GM12878 (cell line): Measurements from ENCODE around the gene RAB31. TPM values are rescaled to one million over a fixed set of nuclear protein-coding genes. Genes with fewer than 3 reads are reported as not detected.

Experiments
- ATAC-seq: fragments of 200-7000 bp; cut with Tn5 transposase; 3 replicates; pipeline ENCODE4 v1.9.1; 2020; ENCODE audit warnings: mild to moderate bottlenecking, moderate library complexity
- BruUV-seq: library from RNA; stranded (reverse); fragments of 400-500 nt; replicated peaks from 2 replicates; lab custom pipeline; 2021; lab: Mats Ljungman, UMichigan
- CTCF ChIA-PET: fragments of 300-600 bp; sonication (Branson Sonifier 250); formaldehyde crosslinking; extraction: SDS; loops from one replicate; lab custom pipeline; 2021; ENCODE audit warnings: inconsistent platforms; lab: Yijun Ruan, JAX
- POLR2A ChIA-PET: fragments of 350-600 bp; formaldehyde crosslinking; extraction: SDS; loops from one replicate; lab custom pipeline; 2021; ENCODE audit warnings: inconsistent platforms; lab: Charles Lee
- RAD21 ChIA-PET: fragments of 300-600 bp; sonication (Branson Sonifier 250); formaldehyde crosslinking; loops from one replicate; lab custom pipeline; 2023; ENCODE audit warnings: antibody characterized with exemption; ENCODE audit not compliant: unreplicated experiment; lab: Charles Lee
- SMC1A ChIA-PET: fragments of 300-600 bp; sonication (Branson Sonifier 250); formaldehyde crosslinking; loops from one replicate; lab custom pipeline; 2023; ENCODE audit not compliant: unreplicated experiment, uncharacterized antibody; lab: Charles Lee
- DNase-seq: peaks from one replicate; pipeline ENCODE4 v3.0.0-alpha.2; 2011; ENCODE audit warnings: low read depth, low spot score
- FAIRE-seq: peaks from 3 replicates; lab custom pipeline; 2011; peaks lifted over from hg19 to GRCh38; lab: Jason Lieb, UNC
- H2AFZ ChIP-seq: 2 replicates; pipeline ENCODE4 v1.6.0; 2011; ENCODE audit warnings: low read depth, low read length, control low read depth; ENCODE audit not compliant: control insufficient read depth
- H3K27ac ChIP-seq: 2 replicates; pipeline ENCODE4 v1.5.1; 2011; ENCODE audit warnings: control low read depth; ENCODE audit not compliant: control insufficient read depth, insufficient read depth
- H3K27me3 ChIP-seq, 2 experiments: replicated peaks in 1 of 2; 2 replicates each; pipeline versions ENCODE4 v1.6.0 to v1.6.1; 2011; ENCODE audit warnings: low read length in 1 of 2; ENCODE audit not compliant: control insufficient read depth in 2 of 2, insufficient read depth in 2 of 2
- H3K36me3 ChIP-seq, 2 experiments: 2 replicates each; pipeline ENCODE4 v1.5.1; 2011; ENCODE audit warnings: low read length in 1 of 2; ENCODE audit not compliant: control insufficient read depth in 2 of 2, insufficient read depth in 2 of 2
- H3K4me1 ChIP-seq: 2 replicates; pipeline ENCODE4 v1.6.1; 2011; ENCODE audit warnings: mild to moderate bottlenecking, low read length, moderate library complexity, mixed read lengths; ENCODE audit not compliant: control insufficient read depth, insufficient read depth
- H3K4me2 ChIP-seq: 2 replicates; pipeline ENCODE4 v1.6.0; 2011; ENCODE audit warnings: control low read depth; ENCODE audit not compliant: control insufficient read depth, insufficient read depth
- H3K4me3 ChIP-seq: fragments of 200-600 bp; sonication (generic); 2 replicates; pipeline ENCODE4 v1.5.1; 2016
- H3K79me2 ChIP-seq: 2 replicates; pipeline ENCODE4 v1.6.0; 2011; ENCODE audit warnings: low read length; ENCODE audit not compliant: control insufficient read depth, insufficient read depth
- H3K9ac ChIP-seq: 2 replicates; pipeline ENCODE4 v1.8.0; 2011; ENCODE audit warnings: low read length, control low read depth, mixed read lengths; ENCODE audit not compliant: control insufficient read depth, insufficient read depth
- H3K9me3 ChIP-seq: replicated peaks from 3 replicates; pipeline ENCODE4 v1.5.1; 2011; ENCODE audit warnings: mild to moderate bottlenecking, low read length; ENCODE audit not compliant: control insufficient read depth, insufficient read depth
- H4K20me1 ChIP-seq: 2 replicates; pipeline ENCODE4 v1.6.0; 2011; ENCODE audit not compliant: control insufficient read depth, insufficient read depth
- ATF3 ChIP-seq: IDR thresholded peaks from 2 replicates; pipeline ENCODE4 v1.6.1; 2011; ENCODE audit warnings: low read depth, mild to moderate bottlenecking, low read length, moderate library complexity, borderline replicate concordance; ENCODE audit errors: extremely low read depth
- ATF7 ChIP-seq: fragments of 450-650 bp; IDR thresholded peaks from 2 replicates; pipeline ENCODE4 v1.6.1; 2016; ENCODE audit warnings: low read depth, mild to moderate bottlenecking
- ETV6 ChIP-seq, 2 experiments: fragments of 450-650 bp in 1 of 2; IDR thresholded peaks in 1 of 2; conservative IDR thresholded peaks in 1 of 2; 2 replicates each; pipeline ENCODE4 v1.6.1; 2014; ENCODE audit warnings: antibody characterized with exemption in 1 of 2, borderline replicate concordance in 1 of 2, low read depth in 1 of 2, mild to moderate bottlenecking in 1 of 2, moderate library complexity in 1 of 2
- IRF4 ChIP-seq: IDR thresholded peaks from 2 replicates; pipeline ENCODE4 v1.6.1; 2011; ENCODE audit warnings: low read depth, low read length
- MLLT1 ChIP-seq: fragments of 450-650 bp; IDR thresholded peaks from 2 replicates; pipeline ENCODE4 v1.6.1; 2016; ENCODE audit warnings: mild to moderate bottlenecking
- MTA3 ChIP-seq: IDR thresholded peaks from 2 replicates; pipeline ENCODE4 v1.6.1; 2012; ENCODE audit warnings: low read length, inconsistent platforms, borderline replicate concordance
- NR2F1 ChIP-seq: fragments of 450-650 bp; conservative IDR thresholded peaks from 2 replicates; pipeline ENCODE4 v1.6.1; 2017; ENCODE audit warnings: mild to moderate bottlenecking
- PAX5 ChIP-seq: IDR thresholded peaks from 2 replicates; pipeline ENCODE4 v1.6.1; 2011; ENCODE audit warnings: low read depth, low read length, borderline replicate concordance
- POLR2A ChIP-seq: IDR thresholded peaks from 2 replicates; pipeline ENCODE4 v1.6.1; 2011; ENCODE audit warnings: low read depth, mild to moderate bottlenecking, low read length
- RCOR1 ChIP-seq: conservative IDR thresholded peaks from 2 replicates; pipeline ENCODE4 v1.6.1; 2012; ENCODE audit warnings: low read depth, low read length, improper control_type of control experiment
- RFX5 ChIP-seq: IDR thresholded peaks from 2 replicates; pipeline ENCODE4 v1.6.1; 2011; ENCODE audit warnings: low read depth, low read length, improper control_type of control experiment
- SUZ12 ChIP-seq: fragments of 200-600 bp; sonication (generic); IDR thresholded peaks from one replicate; pipeline ENCODE4 v1.6.1; 2018; ENCODE audit warnings: antibody characterized with exemption, mild to moderate bottlenecking; ENCODE audit not compliant: unreplicated experiment
- TARDBP ChIP-seq: IDR thresholded peaks from 2 replicates; pipeline ENCODE4 v1.6.1; 2016; ENCODE audit warnings: borderline replicate concordance
- ZBTB40 ChIP-seq: fragments of 450-650 bp; IDR thresholded peaks from 2 replicates; pipeline ENCODE4 v1.6.1; 2016; ENCODE audit warnings: mild to moderate bottlenecking, moderate library complexity, borderline replicate concordance
- ZNF217 ChIP-seq: fragments of 450-650 bp; IDR thresholded peaks from 2 replicates; pipeline ENCODE4 v1.6.1; 2017; ENCODE audit warnings: antibody characterized with exemption, mild to moderate bottlenecking
- ZSCAN29 ChIP-seq: fragments of 450-650 bp; IDR thresholded peaks from 2 replicates; pipeline ENCODE4 v1.6.1; 2017; ENCODE audit warnings: mild to moderate bottlenecking, moderate library complexity
- WGBS: methylation state at CpG from one replicate; pipeline ENCODE4 v1.1.6; 2016; ENCODE audit warnings: low lambda C conversion rate; ENCODE audit not compliant: insufficient replicate concordance, insufficient coverage; ENCODE audit errors: missing lambda C conversion rate; 5-methylcytosine and 5-hydroxymethylcytosine counted together
- in situ Hi-C: fragments of 300-500 bp; cut with MboI; formaldehyde crosslinking; loops from 9 replicates; pipeline ENCODE4 v1.14.3; 2018; ENCODE audit warnings: mixed read lengths
- intact Hi-C: fragments of 100-400 bp; cut with micrococcal nuclease; formaldehyde crosslinking; loops from one replicate; pipeline ENCODE4 v1.14.2; 2022; ENCODE audit not compliant: unreplicated experiment
- polyA plus RNA-seq, 11 experiments: library from polyadenylated mRNA; depleted of rRNA in 4 of 11; unstranded in 6 of 11; stranded (reverse) in 5 of 11; fragments of >200 nt; fragmentation: Nextera tagmentation in 4 of 11; fragmentation: Illumina TruSeq in 1 of 11; extraction: Ambion mirVana in 4 of 11; extraction: Trizol in 1 of 11; gene quantifications; 1 replicate in 1 of 11; 2 replicates in 10 of 11; pipeline versions ENCODE4 v1.2.1 to v1.2.3, GENCODE V29; 2011 to 2016; ENCODE audit warnings: inconsistent platforms in 2 of 11, missing spikeins in 2 of 11, low read depth in 1 of 11
- total RNA-seq, 4 experiments: library from RNA; depleted of rRNA in 3 of 4; stranded (reverse); fragments of >200 nt in 3 of 4; fragmentation: Illumina TruSeq in 1 of 4; extraction: Trizol in 1 of 4; gene quantifications; 2 replicates each; pipeline versions ENCODE4 v1.2.1 to v1.2.3, GENCODE V29; 2013 to 2021
- TF ChIP-seq, protein P1 (sequence below): fragments of 450-650 bp; IDR thresholded peaks from 2 replicates; pipeline ENCODE4 v1.6.1; 2017; ENCODE audit warnings: mild to moderate bottlenecking

Gene RAB31
- total and polyA plus RNA-seq, 10 of the 15 experiments (the other 5 are each of a cell fraction or from before 2014, with no cell fraction given), result 0.80 to 23.3 (median 12.2) TPM

- WGBS, result 98% methylated on average over 4 of the region's 4 CpGs
- RAD21 ChIA-PET, result no interaction called here
- Histone ChIP-seq H3K79me2 (no peaks in the 10 kb centered on the region), H3K27ac (no peak overlapping the region), H3K4me1 (no peaks in the 10 kb centered on the region), H4K20me1 (no peaks in the 10 kb centered on the region), H3K9me3 (no peaks in the 10 kb centered on the region), H3K9ac (no peak overlapping the region), H2AFZ (no peak overlapping the region), H3K36me3 (no peaks in the 10 kb centered on the region), H3K27me3 (no peaks in the 10 kb centered on the region; a peak in 1 of 4 replicates), H3K4me2 (no peak overlapping the region), H3K4me3 (no peak overlapping the region)
- intact Hi-C loops (no loop called here), in situ Hi-C loops (no loop called here)
- no TSS peak for BruUV-seq
- FAIRE-seq (no peak), ATAC-seq (no peak), DNase-seq (no peak)
- TF ChIP-seq RFX5 (no peak), RCOR1 (no peak), POLR2A (no peak), IRF4 (no peak), ETV6 (conservative IDR thresholded peaks at IDR 0.05 in 1 of 2, IDR thresholded peaks at IDR 0.05 in 1 of 2; ENCODE audit: borderline replicate concordance in 1 of 2, low read depth in 1 of 2) (no peak), ZBTB40 (no peak), ZSCAN29 (no peak), MTA3 (no peak), ATF7 (no peak), PAX5 (no peak), NR2F1 (no peak), TARDBP (no peak), ZNF217 (no peak), MLLT1 (no peak), SUZ12 (no peak), ATF3 (no peak)
- TF ChIP-seq, protein P1, sequence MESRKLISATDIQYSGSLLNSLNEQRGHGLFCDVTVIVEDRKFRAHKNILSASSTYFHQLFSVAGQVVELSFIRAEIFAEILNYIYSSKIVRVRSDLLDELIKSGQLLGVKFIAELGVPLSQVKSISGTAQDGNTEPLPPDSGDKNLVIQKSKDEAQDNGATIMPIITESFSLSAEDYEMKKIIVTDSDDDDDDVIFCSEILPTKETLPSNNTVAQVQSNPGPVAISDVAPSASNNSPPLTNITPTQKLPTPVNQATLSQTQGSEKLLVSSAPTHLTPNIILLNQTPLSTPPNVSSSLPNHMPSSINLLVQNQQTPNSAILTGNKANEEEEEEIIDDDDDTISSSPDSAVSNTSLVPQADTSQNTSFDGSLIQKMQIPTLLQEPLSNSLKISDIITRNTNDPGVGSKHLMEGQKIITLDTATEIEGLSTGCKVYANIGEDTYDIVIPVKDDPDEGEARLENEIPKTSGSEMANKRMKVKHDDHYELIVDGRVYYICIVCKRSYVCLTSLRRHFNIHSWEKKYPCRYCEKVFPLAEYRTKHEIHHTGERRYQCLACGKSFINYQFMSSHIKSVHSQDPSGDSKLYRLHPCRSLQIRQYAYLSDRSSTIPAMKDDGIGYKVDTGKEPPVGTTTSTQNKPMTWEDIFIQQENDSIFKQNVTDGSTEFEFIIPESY, result no peak
- SMC1A ChIA-PET, result no interaction called here
- CTCF ChIA-PET, result no interaction called here
- POLR2A ChIA-PET, result no interaction called here
Measured at GRCh38 chr18:9802175-9803062, 94.3 kb downstream of the RAB31 start.
